Panc1 (cell line): ENCODE measurements around the gene PAFAH1B1.

Experiments used
- SIN3A ChIP-seq: IDR thresholded peaks from 2 replicates; pipeline ENCODE4 v1.6.1; 2012; ENCODE audit warnings: low read depth, mild to moderate bottlenecking, low read length, moderate library complexity, borderline replicate concordance; ENCODE audit not compliant: insufficient read depth
- TF ChIP-seq, protein P1 (sequence below): fragments of 450-650 bp; IDR thresholded peaks from 2 replicates; pipeline ENCODE4 v1.5.1; 2017; ENCODE audit warnings: mild to moderate bottlenecking
- TF ChIP-seq, protein P2 (sequence below), 2 experiments: IDR thresholded peaks; 2 replicates each; pipeline ENCODE4 v1.6.1; 2011 to 2012; ENCODE audit warnings: low read depth in 2 of 2, control low read depth in 1 of 2, low read length in 1 of 2, mild to moderate bottlenecking in 1 of 2, moderate library complexity in 1 of 2; ENCODE audit not compliant: insufficient read depth in 1 of 2

DNA sequence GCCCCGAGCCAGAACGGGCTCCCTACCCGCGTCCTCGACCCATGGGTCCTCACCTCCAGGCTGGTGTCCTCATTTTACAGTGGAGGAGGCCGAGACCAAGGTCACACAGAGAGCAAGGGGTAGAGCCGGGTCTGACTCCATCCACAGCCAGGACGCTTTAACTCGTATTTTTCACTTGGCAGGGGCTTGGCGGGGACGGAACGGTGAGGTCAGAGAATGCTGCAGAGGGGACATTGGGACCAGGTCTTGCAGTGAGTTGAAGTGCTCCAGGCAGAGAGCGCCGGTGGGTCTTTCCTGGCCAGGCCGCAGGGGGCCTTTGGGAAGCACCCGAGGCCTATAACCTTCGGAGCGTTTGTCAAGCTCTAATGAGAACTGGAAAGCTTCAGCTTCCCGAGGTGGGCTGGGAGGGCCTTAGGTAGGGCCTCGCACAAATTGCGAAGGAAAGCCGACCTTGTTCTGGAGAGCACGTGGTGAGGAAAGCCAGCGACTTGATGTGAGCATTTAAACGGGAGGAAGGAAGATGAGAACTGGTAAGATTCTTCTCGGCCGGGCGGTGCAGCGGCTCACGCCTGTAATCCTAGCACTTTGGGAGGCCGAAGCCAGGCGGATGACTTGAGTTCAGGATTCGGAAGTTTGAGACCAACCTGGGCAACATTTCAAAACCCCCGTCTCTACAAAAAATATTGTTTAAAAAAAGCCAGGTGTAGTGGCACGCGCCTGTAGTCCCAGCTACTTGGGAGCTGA is 119.0 kb downstream of the PAFAH1B1 start:
- TF ChIP-seq, protein P1, sequence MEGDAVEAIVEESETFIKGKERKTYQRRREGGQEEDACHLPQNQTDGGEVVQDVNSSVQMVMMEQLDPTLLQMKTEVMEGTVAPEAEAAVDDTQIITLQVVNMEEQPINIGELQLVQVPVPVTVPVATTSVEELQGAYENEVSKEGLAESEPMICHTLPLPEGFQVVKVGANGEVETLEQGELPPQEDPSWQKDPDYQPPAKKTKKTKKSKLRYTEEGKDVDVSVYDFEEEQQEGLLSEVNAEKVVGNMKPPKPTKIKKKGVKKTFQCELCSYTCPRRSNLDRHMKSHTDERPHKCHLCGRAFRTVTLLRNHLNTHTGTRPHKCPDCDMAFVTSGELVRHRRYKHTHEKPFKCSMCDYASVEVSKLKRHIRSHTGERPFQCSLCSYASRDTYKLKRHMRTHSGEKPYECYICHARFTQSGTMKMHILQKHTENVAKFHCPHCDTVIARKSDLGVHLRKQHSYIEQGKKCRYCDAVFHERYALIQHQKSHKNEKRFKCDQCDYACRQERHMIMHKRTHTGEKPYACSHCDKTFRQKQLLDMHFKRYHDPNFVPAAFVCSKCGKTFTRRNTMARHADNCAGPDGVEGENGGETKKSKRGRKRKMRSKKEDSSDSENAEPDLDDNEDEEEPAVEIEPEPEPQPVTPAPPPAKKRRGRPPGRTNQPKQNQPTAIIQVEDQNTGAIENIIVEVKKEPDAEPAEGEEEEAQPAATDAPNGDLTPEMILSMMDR: no peak
- TF ChIP-seq, protein P2, sequence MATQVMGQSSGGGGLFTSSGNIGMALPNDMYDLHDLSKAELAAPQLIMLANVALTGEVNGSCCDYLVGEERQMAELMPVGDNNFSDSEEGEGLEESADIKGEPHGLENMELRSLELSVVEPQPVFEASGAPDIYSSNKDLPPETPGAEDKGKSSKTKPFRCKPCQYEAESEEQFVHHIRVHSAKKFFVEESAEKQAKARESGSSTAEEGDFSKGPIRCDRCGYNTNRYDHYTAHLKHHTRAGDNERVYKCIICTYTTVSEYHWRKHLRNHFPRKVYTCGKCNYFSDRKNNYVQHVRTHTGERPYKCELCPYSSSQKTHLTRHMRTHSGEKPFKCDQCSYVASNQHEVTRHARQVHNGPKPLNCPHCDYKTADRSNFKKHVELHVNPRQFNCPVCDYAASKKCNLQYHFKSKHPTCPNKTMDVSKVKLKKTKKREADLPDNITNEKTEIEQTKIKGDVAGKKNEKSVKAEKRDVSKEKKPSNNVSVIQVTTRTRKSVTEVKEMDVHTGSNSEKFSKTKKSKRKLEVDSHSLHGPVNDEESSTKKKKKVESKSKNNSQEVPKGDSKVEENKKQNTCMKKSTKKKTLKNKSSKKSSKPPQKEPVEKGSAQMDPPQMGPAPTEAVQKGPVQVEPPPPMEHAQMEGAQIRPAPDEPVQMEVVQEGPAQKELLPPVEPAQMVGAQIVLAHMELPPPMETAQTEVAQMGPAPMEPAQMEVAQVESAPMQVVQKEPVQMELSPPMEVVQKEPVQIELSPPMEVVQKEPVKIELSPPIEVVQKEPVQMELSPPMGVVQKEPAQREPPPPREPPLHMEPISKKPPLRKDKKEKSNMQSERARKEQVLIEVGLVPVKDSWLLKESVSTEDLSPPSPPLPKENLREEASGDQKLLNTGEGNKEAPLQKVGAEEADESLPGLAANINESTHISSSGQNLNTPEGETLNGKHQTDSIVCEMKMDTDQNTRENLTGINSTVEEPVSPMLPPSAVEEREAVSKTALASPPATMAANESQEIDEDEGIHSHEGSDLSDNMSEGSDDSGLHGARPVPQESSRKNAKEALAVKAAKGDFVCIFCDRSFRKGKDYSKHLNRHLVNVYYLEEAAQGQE (IDR thresholded peaks at IDR 0.05; ENCODE audit: insufficient read depth in 1 of 2, low read depth in 2 of 2, low read length in 1 of 2): no peak
- TF ChIP-seq SIN3A: no peak
